ENCODE results near the gene FOXG1. TPM values are rescaled to one million over a fixed set of nuclear protein-coding genes. Genes with fewer than 3 reads are reported as not detected.
A peak's percentile ranks its signal among the peaks of the same experiment; 100 is the strongest.

The FOXG1 gene
- total RNA-seq (not detected), polyA plus RNA-seq (not detected)

DNA sequence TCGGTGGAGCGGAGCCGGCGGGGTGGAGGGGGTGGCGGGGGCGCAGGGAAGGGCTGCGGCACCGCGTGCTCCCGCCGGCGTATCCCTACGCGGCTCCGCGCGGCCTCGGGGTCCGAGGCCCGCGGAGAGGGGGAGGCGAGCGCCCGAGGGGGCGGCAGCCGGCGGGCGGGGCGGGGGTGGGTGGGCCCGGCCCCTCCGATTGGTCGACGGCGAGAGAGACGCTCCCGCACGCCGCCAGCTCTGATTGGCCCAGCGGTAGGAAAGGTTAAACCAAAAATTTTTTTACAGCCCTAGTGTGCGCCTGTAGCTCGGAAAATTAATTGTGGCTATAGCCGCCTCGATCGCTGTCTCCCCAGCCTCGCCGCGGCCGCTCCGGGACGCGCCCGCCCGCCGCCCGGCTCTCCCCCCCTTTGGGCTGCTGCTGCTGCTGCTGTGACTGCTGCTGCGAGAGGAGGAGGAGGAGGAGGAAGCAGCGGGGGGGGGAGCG, at the start of gene FOXG1:
FOXG1 (plus strand) TSS at position 319 of the 487 bp plus-strand sequence. CDS start 493 bp downstream, outside the sequence.
- Histone ChIP-seq H3K36me3 (ENCODE audit: insufficient read depth) (no peaks in the 10 kb centered on the region), H3K27ac (ENCODE audit: low read depth) (no peak within 1 kb of the TSS), H3K4me3 (ENCODE audit: low read depth, low read length) (peak within 1 kb of the TSS; percentile 49), H3K4me1 (ENCODE audit: insufficient read depth) (no peaks in the 10 kb centered on the region)
- no peak for DNase-seq (ENCODE audit: extremely low spot score)
- WGBS, result 1% methylated on average over 56 of the region's 58 CpGs

DNA sequence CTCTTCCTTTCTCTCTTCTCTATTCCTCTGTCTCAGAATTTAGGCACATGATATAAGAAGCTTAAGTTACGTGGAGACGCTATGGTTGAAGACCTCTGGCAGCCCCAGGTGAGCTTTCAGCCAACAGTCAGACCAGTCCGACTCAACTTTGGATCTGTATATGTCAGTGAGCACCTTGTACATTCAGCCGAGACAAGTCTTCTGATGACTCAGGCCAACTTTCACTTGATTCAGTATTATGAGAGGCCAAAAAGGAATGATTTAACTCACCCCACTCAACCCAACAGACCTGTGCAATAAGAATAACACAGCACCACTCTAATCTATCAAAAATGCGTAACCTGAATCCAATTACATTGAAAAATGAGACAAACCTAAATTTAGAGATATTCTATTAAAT, 47.5 kb upstream of the FOXG1 start:
- 79% methylated on average over 5 of the region's 5 CpGs for WGBS
- Histone ChIP-seq H3K4me1 (ENCODE audit: insufficient read depth) (no peaks in the 10 kb centered on the region), H3K4me3 (ENCODE audit: low read depth, low read length) (no peak overlapping the region), H3K27ac (ENCODE audit: low read depth) (no peak overlapping the region), H3K36me3 (ENCODE audit: insufficient read depth) (no peaks in the 10 kb centered on the region)
- no peak for DNase-seq (ENCODE audit: extremely low spot score)

DNA sequence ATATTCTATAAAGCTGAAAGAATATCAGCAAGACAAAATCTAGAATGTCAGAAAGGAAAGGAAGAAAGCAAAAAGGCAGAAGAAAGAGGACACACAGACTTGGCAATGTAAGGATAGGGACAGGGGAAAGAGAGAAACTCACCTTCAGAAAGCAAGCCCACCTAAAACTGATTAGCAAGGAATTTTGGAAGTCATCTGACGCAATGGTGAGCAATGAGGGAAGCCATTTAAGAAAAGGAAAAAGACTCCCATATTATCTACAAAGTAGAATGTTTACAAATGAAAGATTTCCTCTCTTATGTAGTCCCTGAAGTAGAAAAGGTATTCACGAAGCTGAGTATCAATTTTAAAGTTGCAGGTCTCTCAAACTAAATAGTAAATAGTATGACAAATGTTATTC, 35.2 kb upstream of the FOXG1 start:
- H3K4me3 ChIP-seq (ENCODE audit: low read depth, low read length), result no peak overlapping the region
- 50% methylated on average over 2 of the region's 2 CpGs for WGBS
- DNase-seq (ENCODE audit: extremely low spot score), result no peak
- H3K4me1 ChIP-seq (ENCODE audit: insufficient read depth), result no peaks in the 10 kb centered on the region
- H3K36me3 ChIP-seq (ENCODE audit: insufficient read depth), result no peaks in the 10 kb centered on the region
- no peak overlapping the region for H3K27ac ChIP-seq (ENCODE audit: low read depth)

DNA sequence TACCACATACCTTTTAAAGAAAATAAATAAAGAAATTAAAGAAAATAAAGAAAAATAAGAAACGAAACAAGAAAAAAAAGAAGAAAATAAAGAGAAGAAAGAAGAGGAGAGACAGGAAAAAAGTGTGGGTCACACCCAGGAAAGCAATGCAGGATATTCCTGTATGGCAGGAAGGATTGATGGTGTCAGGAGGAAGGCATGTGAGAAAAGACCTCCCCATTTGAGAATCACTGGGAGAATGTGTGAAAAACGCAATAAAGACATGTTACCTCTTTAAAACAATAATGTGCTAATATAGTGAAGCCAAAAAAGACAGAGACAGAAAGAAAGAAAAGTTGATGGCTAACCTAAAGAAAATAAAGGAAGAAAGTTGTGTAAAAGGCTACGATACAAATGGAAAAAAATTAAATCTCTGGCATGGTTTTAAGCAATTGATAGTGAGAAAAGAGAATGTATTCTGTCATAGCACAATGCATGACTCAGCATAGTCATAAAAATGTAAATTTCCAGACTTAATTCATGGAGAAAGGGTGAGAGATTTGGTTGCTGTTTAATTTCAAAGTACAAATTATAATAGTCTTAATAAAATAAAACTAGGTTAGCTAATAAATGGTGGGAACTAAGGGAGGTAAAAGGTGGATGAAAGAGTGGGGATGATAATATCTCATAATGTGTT, 24.3 kb upstream of the FOXG1 start:
- DNase-seq (ENCODE audit: extremely low spot score), result no peak
- 71% methylated on average over 3 of the region's 3 CpGs for WGBS
- Histone ChIP-seq H3K4me1 (ENCODE audit: insufficient read depth) (no peaks in the 10 kb centered on the region), H3K36me3 (ENCODE audit: insufficient read depth) (no peaks in the 10 kb centered on the region), H3K4me3 (ENCODE audit: low read depth, low read length) (no peak overlapping the region), H3K27ac (ENCODE audit: low read depth) (no peak overlapping the region)

DNA sequence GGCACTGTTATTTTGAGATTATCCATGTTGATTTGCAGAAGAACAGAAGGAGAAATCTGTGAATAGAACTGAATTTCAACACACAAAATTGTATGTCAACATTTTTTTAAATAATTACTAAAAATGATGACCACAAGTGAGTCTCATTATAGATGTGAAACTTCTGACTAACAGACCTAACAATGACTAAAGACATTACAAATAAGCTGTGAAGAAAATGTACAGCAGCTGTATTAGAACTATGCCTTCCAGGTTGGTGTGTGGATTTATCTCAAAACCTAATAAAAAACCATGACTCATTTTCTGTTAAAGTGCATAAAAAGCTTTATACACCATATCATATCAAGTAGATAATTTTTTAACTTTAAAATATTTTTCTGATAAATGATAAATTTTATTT, 22.5 kb upstream of the FOXG1 start:
- no peak for DNase-seq (ENCODE audit: extremely low spot score)
- H3K27ac ChIP-seq (ENCODE audit: low read depth), result no peak overlapping the region
- no peaks in the 10 kb centered on the region for H3K4me1 ChIP-seq (ENCODE audit: insufficient read depth)
- no peaks in the 10 kb centered on the region for H3K36me3 ChIP-seq (ENCODE audit: insufficient read depth)
- no peak overlapping the region for H3K4me3 ChIP-seq (ENCODE audit: low read depth, low read length)

DNA sequence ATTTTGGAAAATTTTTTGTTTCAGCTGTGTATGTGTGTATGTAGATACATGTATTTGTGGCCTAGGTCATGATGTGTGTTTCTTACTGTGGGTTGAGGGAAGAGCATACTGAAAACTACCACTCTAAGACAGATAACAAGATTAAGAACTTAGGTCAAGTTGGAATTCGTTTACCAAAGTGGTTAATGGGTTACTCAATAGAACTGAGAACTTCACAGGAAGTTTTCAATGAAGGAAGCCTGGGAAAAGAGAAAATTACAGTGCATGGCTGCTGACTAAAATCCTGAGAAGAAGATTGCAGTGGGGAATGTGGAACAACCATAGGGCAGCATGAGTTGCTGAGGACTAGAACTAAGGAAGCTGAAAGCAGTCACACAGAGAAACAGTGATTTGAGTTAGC, 21.4 kb upstream of the FOXG1 start:
- no peaks in the 10 kb centered on the region for H3K36me3 ChIP-seq (ENCODE audit: insufficient read depth)
- 24% methylated on average over 1 of the region's 1 CpG for WGBS
- no peaks in the 10 kb centered on the region for H3K4me1 ChIP-seq (ENCODE audit: insufficient read depth)
- DNase-seq (ENCODE audit: extremely low spot score), result no peak
- no peak overlapping the region for H3K27ac ChIP-seq (ENCODE audit: low read depth)
- no peak overlapping the region for H3K4me3 ChIP-seq (ENCODE audit: low read depth, low read length)

DNA sequence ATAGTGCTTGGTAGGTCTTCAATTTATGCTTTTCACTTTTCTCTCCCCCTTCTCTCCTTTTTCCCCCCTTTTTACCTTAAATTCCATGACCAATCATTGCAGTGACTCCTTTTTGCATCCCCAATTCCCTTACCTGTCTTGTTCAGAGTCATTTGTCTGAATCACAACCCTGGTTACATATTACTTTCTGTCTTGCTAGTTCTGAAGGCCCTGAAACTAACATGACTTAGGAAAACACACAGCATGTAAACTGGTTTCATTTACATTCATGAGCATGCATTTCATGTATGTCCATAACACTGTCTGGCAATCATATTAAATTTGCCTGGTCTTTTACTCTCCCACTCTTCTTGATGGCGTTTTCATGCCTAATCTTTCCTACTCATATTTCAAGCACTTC, 20.3 kb upstream of the FOXG1 start:
- no peak overlapping the region for H3K4me3 ChIP-seq (ENCODE audit: low read depth, low read length)
- H3K4me1 ChIP-seq (ENCODE audit: insufficient read depth), result no peaks in the 10 kb centered on the region
- no peak for DNase-seq (ENCODE audit: extremely low spot score)
- WGBS, result 75% methylated on average over 1 of the region's 1 CpG
- no peak overlapping the region for H3K27ac ChIP-seq (ENCODE audit: low read depth)
- no peaks in the 10 kb centered on the region for H3K36me3 ChIP-seq (ENCODE audit: insufficient read depth)

DNA sequence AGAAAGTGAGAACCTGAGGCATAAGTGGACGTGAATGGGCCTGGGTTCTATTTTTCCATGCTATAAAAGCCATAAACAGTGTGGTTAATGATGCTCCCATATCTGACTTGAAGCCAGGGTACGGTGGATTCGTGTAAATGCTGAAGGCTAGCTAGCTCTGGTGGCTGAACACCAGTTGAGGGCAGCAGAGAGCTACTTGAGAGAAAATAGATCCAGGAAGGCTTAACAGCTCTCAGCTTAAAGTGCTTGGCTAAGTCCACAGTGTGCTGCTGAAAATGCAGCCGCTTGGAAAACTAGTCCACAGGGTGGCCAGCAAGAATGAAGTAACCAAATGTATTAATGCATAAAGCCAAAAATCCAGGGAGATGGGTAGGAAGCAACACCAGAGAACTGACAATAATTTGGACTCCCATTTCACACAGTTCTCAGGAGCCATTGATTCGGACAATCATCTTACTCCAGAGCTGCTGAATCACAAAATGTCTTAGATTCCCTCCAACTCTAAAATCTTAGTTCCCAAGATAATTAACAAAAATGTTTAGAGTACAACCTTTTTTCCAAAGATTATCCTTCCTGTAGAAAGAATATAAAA, 15.0 kb upstream of the FOXG1 start:
- Histone ChIP-seq H3K36me3 (ENCODE audit: insufficient read depth) (no peaks in the 10 kb centered on the region), H3K4me3 (ENCODE audit: low read depth, low read length) (no peak overlapping the region), H3K4me1 (ENCODE audit: insufficient read depth) (no peaks in the 10 kb centered on the region), H3K27ac (ENCODE audit: low read depth) (no peak overlapping the region)
- DNase-seq (ENCODE audit: extremely low spot score), result no peak
- WGBS, result 22% methylated on average over 5 of the region's 5 CpGs

DNA sequence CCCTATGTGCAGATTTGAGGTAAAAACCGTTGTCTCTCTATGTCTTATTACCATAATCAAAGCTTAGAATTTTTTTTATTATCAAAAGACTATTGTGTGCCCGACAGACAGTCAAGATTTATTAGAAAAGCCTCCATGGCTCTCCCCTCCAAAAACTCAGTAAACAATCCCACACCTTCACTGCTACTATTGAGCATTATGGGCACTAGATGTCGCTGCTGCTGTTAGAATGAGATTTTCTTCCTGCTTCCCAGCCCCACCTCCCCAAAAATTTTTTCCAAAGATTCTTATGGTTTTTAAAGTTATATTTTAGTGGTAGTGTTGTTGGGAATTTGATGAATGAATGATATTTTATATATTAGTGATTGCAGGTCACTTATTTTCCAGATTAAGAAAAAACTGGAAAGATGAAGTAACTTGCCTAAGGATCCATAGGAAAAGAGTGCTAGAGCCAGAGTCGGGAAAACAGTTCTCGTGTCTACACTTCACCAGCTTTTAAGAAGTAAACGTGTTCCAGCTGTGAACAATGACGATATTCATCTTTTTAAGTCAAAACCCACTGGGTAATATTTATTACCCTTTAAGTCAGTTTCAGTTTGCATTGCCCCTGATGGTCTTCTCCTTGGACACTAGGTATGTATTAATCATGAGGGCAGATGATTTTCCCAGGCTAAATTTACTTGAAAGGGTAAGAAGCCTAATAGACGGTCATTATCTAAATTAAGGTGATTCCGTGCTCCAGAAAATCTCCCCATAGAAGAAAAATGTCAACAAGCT, 12.2 kb upstream of the FOXG1 start:
- no peak overlapping the region for H3K27ac ChIP-seq (ENCODE audit: low read depth)
- H3K4me1 ChIP-seq (ENCODE audit: insufficient read depth), result no peaks in the 10 kb centered on the region
- DNase-seq (ENCODE audit: extremely low spot score), result no peak
- no peaks in the 10 kb centered on the region for H3K36me3 ChIP-seq (ENCODE audit: insufficient read depth)
- no peak overlapping the region for H3K4me3 ChIP-seq (ENCODE audit: low read depth, low read length)
- 9% methylated on average over 9 of the region's 9 CpGs for WGBS

DNA sequence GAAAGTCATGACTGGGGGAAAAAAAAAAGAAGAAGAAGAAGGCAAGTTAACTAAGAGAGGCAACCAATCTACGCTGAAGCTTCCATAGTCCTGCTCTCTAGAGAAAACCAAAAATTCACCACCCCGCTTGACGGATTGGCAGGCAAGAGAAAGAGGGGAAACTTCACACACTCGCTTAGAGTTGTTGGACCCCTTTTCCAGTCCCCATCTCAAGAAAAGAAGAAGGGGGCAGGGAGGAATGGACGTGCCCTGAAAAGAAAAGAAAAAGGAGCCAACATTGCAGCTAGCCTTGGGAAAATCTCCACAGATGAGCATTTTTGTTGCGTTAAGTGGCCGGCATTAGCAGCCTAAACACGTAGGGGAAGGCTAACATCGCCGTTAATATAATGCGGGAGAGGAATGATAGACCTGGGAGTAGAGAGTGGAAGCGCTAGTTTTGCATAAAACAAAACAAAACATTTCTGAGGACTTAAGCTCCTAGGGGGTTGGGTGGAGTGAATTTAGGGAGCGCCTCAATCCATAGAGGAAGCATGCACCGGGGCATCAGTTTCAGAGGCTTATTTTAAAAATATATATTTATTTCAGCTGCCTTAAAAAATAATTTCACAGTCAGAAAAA, 11.3 kb upstream of the FOXG1 start:
- no peaks in the 10 kb centered on the region for H3K4me1 ChIP-seq (ENCODE audit: insufficient read depth)
- H3K36me3 ChIP-seq (ENCODE audit: insufficient read depth), result no peaks in the 10 kb centered on the region
- no peak overlapping the region for H3K4me3 ChIP-seq (ENCODE audit: low read depth, low read length)
- H3K27ac ChIP-seq (ENCODE audit: low read depth), result no peak overlapping the region
- 6% methylated on average over 14 of the region's 14 CpGs for WGBS
- DNase-seq (ENCODE audit: extremely low spot score), result no peak

DNA sequence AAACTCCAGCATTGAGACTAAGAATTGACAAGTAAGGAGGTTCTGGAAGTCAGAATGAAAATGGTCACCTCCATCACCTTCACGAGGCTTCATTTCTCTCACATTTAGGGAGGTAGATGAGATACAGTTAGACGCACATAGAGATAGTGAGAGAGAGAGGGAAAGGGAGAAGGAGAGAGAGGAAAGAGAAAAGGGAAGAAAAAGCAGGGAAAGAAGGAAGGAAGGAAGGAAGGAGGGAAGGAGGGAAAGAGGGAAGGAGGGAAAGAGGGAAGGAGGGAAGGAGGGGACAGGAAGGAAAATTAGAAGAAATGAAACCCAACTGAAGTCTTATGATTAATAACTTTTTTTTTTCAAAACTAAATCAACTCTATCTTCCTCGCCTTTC, 10.7 kb upstream of the FOXG1 start:
- WGBS, result 8% methylated on average over 3 of the region's 3 CpGs
- Histone ChIP-seq H3K27ac (ENCODE audit: low read depth) (no peak overlapping the region), H3K36me3 (ENCODE audit: insufficient read depth) (no peaks in the 10 kb centered on the region), H3K4me1 (ENCODE audit: insufficient read depth) (no peaks in the 10 kb centered on the region), H3K4me3 (ENCODE audit: low read depth, low read length) (no peak overlapping the region)
- no peak for DNase-seq (ENCODE audit: extremely low spot score)

DNA sequence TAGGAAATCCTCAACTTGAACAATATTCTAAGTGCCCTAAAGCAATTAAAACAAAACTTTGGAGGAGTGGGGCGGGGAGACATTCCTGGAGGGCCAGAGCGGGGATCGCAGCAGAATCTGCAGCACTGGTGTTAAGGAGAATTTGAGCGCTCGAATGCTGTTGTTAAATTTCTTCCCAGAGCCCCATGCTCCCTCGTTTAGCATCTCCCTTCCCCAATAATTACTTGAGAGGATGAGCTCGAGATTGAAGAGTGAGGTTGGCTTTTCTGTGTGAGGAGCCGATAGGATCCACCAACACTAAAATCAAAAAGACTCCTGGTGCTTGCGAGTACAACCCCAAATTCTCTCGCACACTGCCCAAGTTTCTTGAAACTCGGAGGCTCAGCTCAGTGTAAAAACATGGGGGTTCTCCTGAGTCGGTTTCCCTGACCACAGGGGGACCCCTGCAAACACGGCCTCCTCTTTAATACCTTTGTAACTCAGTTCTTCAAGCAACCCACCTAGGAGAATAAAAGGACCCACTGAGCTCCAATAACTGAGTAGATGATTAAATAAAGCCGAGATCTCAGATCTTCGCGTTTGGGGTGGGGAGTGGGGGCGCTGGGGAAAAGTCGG, 10.2 kb upstream of the FOXG1 start:
- Histone ChIP-seq H3K27ac (ENCODE audit: low read depth) (no peak overlapping the region), H3K4me1 (ENCODE audit: insufficient read depth) (no peaks in the 10 kb centered on the region), H3K36me3 (ENCODE audit: insufficient read depth) (no peaks in the 10 kb centered on the region), H3K4me3 (ENCODE audit: low read depth, low read length) (no peak overlapping the region)
- WGBS, result 6% methylated on average over 18 of the region's 18 CpGs
- DNase-seq (ENCODE audit: extremely low spot score), result no peak

DNA sequence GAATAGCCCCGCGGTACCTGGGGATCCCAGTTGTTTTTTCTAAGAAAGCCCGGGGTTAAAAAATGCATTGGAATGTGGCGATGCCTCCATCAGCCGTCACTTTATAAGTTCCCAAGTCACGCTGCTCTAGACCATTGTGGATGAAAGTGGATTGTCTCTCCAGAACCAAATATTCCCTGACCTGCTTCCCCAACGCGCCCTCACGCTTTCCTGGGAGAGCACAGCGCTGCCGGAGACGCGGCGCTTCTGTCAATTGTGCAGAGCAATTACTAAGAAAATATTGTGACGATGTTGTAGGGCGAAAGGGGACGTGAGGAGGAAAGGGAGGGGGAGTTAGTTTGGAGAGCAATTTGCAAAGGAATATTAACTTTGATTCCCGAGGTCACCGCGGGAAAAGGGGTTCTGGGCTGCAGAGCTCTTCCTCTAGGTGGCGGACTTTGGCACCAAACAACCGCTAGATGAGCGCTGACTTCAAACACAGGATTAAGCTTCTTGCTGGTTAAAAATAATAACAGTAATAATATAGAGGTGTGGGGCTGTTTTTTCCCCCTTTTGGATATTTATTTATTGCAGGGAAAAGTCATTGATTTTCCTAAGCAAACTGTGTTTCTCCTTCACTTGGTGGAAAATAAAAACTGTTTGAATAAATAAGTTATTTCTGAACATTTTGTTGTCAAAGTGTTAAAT, 9.6 kb upstream of the FOXG1 start:
- Histone ChIP-seq H3K4me3 (ENCODE audit: low read depth, low read length) (no peak overlapping the region), H3K36me3 (ENCODE audit: insufficient read depth) (no peaks in the 10 kb centered on the region), H3K4me1 (ENCODE audit: insufficient read depth) (no peaks in the 10 kb centered on the region), H3K27ac (ENCODE audit: low read depth) (no peak overlapping the region)
- DNase-seq (ENCODE audit: extremely low spot score), result no peak
- WGBS, result 4% methylated on average over 23 of the region's 23 CpGs
